GM23248 (cell line): Measurements from ENCODE around the gene IHH.

Experiments used
- EZH2 ChIP-seq: fragments of 200-600 bp; sonication (generic); IDR thresholded peaks from 2 replicates; pipeline ENCODE4 v1.6.1; 2018; ENCODE audit warnings: antibody characterized with exemption, mild to moderate bottlenecking; ENCODE audit not compliant: insufficient read depth, poor library complexity, severe bottlenecking
- EZH2phosphoT487 ChIP-seq: fragments of 200-600 bp; sonication (generic); IDR thresholded peaks from 2 replicates; pipeline ENCODE4 v1.6.1; 2018; ENCODE audit warnings: antibody characterized with exemption, moderate library complexity, mild to moderate bottlenecking, low read depth; ENCODE audit not compliant: insufficient read depth

GRCh38 chr2:219081701-219082331 is 21.1 kb upstream of the IHH start:
- TF ChIP-seq EZH2 = no peak
- TF ChIP-seq EZH2phosphoT487 = no peak
